ENCODE results near the gene SPEF1. TPM values are rescaled to one million over a fixed set of nuclear protein-coding genes. Genes with fewer than 3 reads are reported as not detected.

SPEF1 gene
- total RNA-seq, 1 experiment from 2014 or later = 0.24 TPM

DNA sequence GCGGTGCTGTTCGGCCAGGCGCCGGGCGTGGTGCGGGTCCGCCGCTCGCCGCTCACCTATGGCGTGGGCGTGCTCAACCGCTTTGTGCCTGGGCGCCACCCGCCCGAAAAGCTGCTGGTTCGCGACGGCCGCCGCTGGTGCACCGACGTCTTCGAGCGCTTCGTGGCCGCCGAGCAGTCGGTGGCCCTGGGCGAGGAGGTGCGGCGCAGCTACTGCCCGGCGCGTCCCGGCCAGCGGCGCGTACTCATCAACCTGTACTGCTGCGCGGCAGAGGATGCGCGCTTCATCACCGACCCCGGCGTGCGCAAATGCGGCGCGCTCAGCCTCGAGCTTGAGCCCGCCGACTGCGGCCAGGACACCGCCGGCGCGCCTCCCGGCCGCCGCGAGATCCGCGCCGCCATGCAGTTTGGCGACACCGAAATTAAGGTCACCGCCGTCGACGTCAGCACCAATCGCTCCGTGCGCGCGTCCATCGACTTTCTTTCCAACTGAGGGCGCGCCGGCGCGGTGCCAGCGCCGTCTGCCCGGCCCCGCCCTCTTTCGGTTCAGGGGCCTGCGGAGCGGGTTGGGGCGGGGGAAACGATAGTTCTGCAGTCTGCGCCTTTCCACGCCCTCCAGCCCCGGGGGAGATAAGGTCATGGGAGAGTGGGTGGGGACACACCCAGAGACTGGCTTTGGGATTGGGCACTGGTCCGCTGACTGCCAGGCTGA, 29.4 kb downstream of the SPEF1 start:
- Histone ChIP-seq H2BK20ac (ENCODE audit: low read depth, low read length, poor library complexity, severe bottlenecking) (no peak overlapping the region), H4K20me1 (ENCODE audit: control insufficient read depth, insufficient read depth, insufficient read length) (no peaks in the 10 kb centered on the region), H3K14ac (ENCODE audit: insufficient read depth, low read length) (no peak overlapping the region), H4K8ac (replicated peaks; ENCODE audit: insufficient read length, low read depth, low read length) (no peak overlapping the region), H2AFZ (ENCODE audit: low read length) (no peak overlapping the region), H3K18ac (ENCODE audit: insufficient read length, low read depth, low read length) (no peak overlapping the region), H4K91ac (ENCODE audit: insufficient read length, low read depth, low read length) (no peak overlapping the region), H3K4me2 (ENCODE audit: insufficient read depth, insufficient read length, low read length) (peak overlapping the region; percentile 50), H3K79me2 (ENCODE audit: insufficient read depth, low read length) (no peaks in the 10 kb centered on the region), H2AK5ac (ENCODE audit: insufficient read length, low read length) (no peak overlapping the region), H2BK120ac (ENCODE audit: low read depth, low read length, poor library complexity, severe bottlenecking) (no peak overlapping the region), H3K9me3 (ENCODE audit: control insufficient read depth, low read depth, low read length) (no peaks in the 10 kb centered on the region), H4K5ac (ENCODE audit: insufficient read length, low read depth, low read length) (no peak overlapping the region), H3K23me2 (ENCODE audit: insufficient read length, low read depth, low read length, poor library complexity, severe bottlenecking) (peaks cover 19% of the 10 kb centered on the region), H3K27me3 (ENCODE audit: insufficient read depth, low read length) (peaks cover 13% of the 10 kb centered on the region), H3T11ph (ENCODE audit: low read length) (no peak overlapping the region), H3K4ac (ENCODE audit: low read depth, low read length) (no peak overlapping the region), H3K79me1 (ENCODE audit: insufficient read depth, low read depth, low read length, poor library complexity, severe bottlenecking) (no peaks in the 10 kb centered on the region), H2BK5ac (ENCODE audit: insufficient read length, low read length) (no peak overlapping the region), H3K4me1 (ENCODE audit: insufficient read depth, low read length) (peaks cover 2% of the 10 kb centered on the region; the same call in 1 of the 2 replicates), H3K27ac (ENCODE audit: insufficient read length, low read depth, low read length) (no peak overlapping the region), H3K23ac (ENCODE audit: insufficient read length, low read depth, low read length) (no peak overlapping the region), H2BK15ac (ENCODE audit: low read depth, low read length) (no peak overlapping the region), H3K56ac (ENCODE audit: insufficient read length, low read depth, low read length) (no peak overlapping the region), H2BK12ac (ENCODE audit: insufficient read length, low read depth, low read length) (no peak overlapping the region), H3K9ac (ENCODE audit: extremely low read depth, insufficient read length, low read length) (no peak overlapping the region)
- TF ChIP-seq, protein P1, sequence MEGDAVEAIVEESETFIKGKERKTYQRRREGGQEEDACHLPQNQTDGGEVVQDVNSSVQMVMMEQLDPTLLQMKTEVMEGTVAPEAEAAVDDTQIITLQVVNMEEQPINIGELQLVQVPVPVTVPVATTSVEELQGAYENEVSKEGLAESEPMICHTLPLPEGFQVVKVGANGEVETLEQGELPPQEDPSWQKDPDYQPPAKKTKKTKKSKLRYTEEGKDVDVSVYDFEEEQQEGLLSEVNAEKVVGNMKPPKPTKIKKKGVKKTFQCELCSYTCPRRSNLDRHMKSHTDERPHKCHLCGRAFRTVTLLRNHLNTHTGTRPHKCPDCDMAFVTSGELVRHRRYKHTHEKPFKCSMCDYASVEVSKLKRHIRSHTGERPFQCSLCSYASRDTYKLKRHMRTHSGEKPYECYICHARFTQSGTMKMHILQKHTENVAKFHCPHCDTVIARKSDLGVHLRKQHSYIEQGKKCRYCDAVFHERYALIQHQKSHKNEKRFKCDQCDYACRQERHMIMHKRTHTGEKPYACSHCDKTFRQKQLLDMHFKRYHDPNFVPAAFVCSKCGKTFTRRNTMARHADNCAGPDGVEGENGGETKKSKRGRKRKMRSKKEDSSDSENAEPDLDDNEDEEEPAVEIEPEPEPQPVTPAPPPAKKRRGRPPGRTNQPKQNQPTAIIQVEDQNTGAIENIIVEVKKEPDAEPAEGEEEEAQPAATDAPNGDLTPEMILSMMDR (conservative IDR thresholded peaks at IDR 0.05) = no peak
- H3K27me3 Mint-ChIP-seq (ENCODE audit: low read depth) = peaks cover 47% of the 10 kb centered on the region
- peak overlapping the region; percentile 49 to 73 for H3K4me3 Mint-ChIP-seq
- WGBS (ENCODE audit: extremely low coverage, insufficient read length, low lambda C conversion rate) = no CpG with 5 or more reads among the region's 95 CpGs
- DNase-seq = peak; percentile 95
- no peak overlapping the region for H3K27ac Mint-ChIP-seq
- no peaks in the 10 kb centered on the region for H3K9me3 Mint-ChIP-seq
- H3K4me1 Mint-ChIP-seq = peaks cover 7 to 14% of the 10 kb centered on the region in 2 experiments; a peak in 3 of 4 replicates
- peaks cover 6 to 21% (median 14%) of the 10 kb centered on the region in 3 experiments; a peak in 6 of 7 replicates for H3K36me3 Mint-ChIP-seq (ENCODE audit: insufficient read depth in 1 of 3, low read depth in 3 of 3)

Measured in H9 (cell line).